ENCODE results near the gene ZBTB47.

Gene ZBTB47

DNA sequence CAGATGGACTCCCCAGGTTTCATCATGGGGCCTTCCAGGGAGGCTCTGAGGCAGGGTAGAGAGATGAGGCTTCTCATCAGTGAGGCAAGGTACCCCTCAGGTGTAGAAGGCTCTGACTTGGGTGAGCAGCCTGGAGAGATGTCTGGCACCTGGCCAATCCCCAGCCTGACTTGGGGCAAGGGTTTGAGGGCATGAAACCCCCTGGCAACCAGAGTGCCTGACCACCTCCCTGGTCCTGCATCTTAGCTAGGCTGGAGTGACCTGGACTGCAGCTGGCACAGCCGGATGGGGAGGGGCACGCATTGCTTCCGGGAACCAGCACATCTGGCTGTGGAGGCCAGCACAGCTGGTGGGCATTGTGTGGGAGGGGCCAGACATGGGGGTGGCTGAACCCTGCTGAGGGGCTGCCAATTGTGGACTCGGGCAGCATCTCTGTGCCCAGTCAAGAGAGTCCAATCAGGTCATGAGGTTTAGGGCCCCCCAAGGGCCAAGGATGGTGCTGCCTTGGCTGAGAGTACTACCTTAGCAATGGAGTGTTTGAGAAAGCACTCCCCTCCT, 1.9 kb downstream of the ZBTB47 start:
- H3K4me1 ChIP-seq, result peaks cover 78 to 92% (median 90%) of the 10 kb centered on the region in 10 experiments
- H3K4me3 ChIP-seq, result peak overlapping the region; percentile 78 to 99 (median 86)
- H3K27ac ChIP-seq, result peak overlapping the region; percentile 88 to 96 (median 94); a peak in 21 of 22 replicates
- H4K20me1 ChIP-seq, result peaks cover 0 to 42% (median 21%) of the 10 kb centered on the region in 11 experiments; a peak in 16 of 22 replicates
- H3K27me3 ChIP-seq, result no peaks in the 10 kb centered on the region
- TF ChIP-seq Cebpa-rat (IDR thresholded peaks at IDR 0.05), result no peak
- H3K9ac ChIP-seq, result peak overlapping the region; percentile 91 to 98 (median 94)
- peaks cover 0 to 21% (median 8%) of the 10 kb centered on the region in 11 experiments; a peak in 14 of 22 replicates for H3K36me3 ChIP-seq
- peak overlapping the region; percentile 89 to 100 (median 99) for H3K4me2 ChIP-seq
- H3K9me3 ChIP-seq (replicated peaks in 1 of 11), result no peaks in the 10 kb centered on the region

GRCh38 chr3:42655980-42656679, 2.6 kb downstream of the ZBTB47 start:
- Histone ChIP-seq H3K4me3 (peak overlapping the region in 6 of 10 experiments; percentile 78 to 99 (median 89); a peak in 9 of 20 replicates), H3K27me3 (no peaks in the 10 kb centered on the region), H3K9ac (peak overlapping the region in 10 of 11 experiments; percentile 91 to 98 (median 94); a peak in 12 of 22 replicates), H3K9me3 (replicated peaks in 1 of 11) (no peaks in the 10 kb centered on the region), H3K27ac (peak overlapping the region in 9 of 11 experiments; percentile 89 to 96 (median 95); a peak in 14 of 22 replicates), H4K20me1 (peaks cover 0 to 35% (median 14%) of the 10 kb centered on the region in 11 experiments; a peak in 14 of 22 replicates), H3K36me3 (peaks cover 0 to 16% (median 5%) of the 10 kb centered on the region in 11 experiments; a peak in 15 of 22 replicates), H3K4me1 (peaks cover 78 to 93% (median 91%) of the 10 kb centered on the region in 10 experiments), H3K4me2 (peak overlapping the region; percentile 89 to 100 (median 99))
- TF ChIP-seq Cebpa-rat (IDR thresholded peaks at IDR 0.05), result no peak

DNA sequence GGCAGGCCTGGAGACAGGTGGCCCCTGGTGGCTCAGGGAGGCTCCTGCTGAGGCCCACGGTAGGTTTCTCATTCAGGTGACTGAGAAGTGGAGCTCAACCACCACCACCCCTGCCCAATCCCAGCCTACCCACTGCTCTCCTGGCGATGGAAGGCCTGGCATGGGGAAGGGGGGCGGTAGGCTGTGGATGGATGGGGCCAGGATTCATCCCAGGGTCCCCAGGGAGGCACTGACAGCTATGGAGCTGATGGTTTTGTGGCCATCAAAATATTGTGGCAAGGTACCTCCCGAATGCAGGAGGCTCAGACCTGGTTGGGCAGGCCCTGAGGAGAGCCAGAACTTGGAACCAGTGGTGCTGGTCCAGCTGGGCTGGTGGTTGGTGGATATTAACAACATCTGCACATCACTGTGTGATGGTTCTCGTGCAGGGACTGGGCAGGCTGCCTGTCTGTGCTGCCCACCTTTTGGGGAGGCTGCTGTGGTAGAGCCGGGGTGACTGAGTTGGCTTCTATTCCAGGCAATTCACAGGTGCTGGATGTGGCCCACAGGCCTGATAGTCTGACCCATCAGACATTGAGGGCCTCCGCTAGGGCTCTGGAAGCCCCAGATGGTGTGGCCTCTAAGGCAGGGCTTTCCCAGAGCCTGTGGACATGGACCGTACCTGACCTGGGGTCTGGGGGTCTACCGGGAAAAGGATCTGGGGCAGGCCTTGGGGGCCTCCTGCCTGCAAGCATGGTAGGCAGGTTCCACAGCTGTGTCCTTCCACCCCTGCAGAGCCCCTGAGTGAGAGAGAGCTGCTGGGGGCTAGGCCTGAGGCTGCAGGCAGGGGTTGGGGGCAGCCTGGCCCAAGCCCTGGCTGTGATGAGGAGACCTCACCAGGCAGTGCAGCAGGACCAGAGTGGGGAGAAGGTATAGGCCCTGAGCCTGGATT, 3.4 kb downstream of the ZBTB47 start:
- Histone ChIP-seq H3K9me3 (replicated peaks in 1 of 11) (no peaks in the 10 kb centered on the region), H3K27me3 (no peaks in the 10 kb centered on the region), H3K4me1 (peaks cover 78 to 93% (median 91%) of the 10 kb centered on the region in 10 experiments), H3K4me2 (peak overlapping the region; percentile 8 to 100 (median 99); a peak in 21 of 22 replicates), H3K4me3 (no peak overlapping the region), H3K36me3 (peaks cover 0 to 21% (median 12%) of the 10 kb centered on the region in 11 experiments; a peak in 20 of 22 replicates), H3K27ac (peak overlapping the region in 8 of 11 experiments; percentile 1 to 96 (median 88); a peak in 10 of 22 replicates), H4K20me1 (peaks cover 0 to 27% (median 9%) of the 10 kb centered on the region in 11 experiments; a peak in 14 of 22 replicates), H3K9ac (peak overlapping the region in 9 of 11 experiments; percentile 4 to 82 (median 24); a peak in 7 of 22 replicates)
- TF ChIP-seq Cebpa-rat (IDR thresholded peaks at IDR 0.05), result no peak

- Histone ChIP-seq H3K27ac (peak overlapping the region in 7 of 11 experiments; percentile 1 to 95 (median 85); a peak in 10 of 22 replicates), H4K20me1 (peaks cover 0 to 21% (median 5%) of the 10 kb centered on the region in 11 experiments; a peak in 7 of 22 replicates), H3K27me3 (no peaks in the 10 kb centered on the region), H3K9me3 (replicated peaks in 1 of 11) (no peaks in the 10 kb centered on the region), H3K9ac (peak overlapping the region in 8 of 11 experiments; percentile 4 to 82 (median 23); a peak in 8 of 22 replicates), H3K4me3 (no peak overlapping the region), H3K36me3 (peaks cover 0 to 26% (median 18%) of the 10 kb centered on the region in 11 experiments; a peak in 20 of 22 replicates), H3K4me1 (peaks cover 78 to 93% (median 91%) of the 10 kb centered on the region in 10 experiments), H3K4me2 (peak overlapping the region in 10 of 11 experiments; percentile 8 to 100 (median 96); a peak in 17 of 22 replicates)
- TF ChIP-seq Cebpa-rat (IDR thresholded peaks at IDR 0.05), result no peak
Observed at GRCh38 chr3:42657675-42658074, 4.2 kb downstream of the ZBTB47 start.

GRCh38 chr3:42658091-42658770, 4.7 kb downstream of the ZBTB47 start:
- peak overlapping the region in 9 of 11 experiments; percentile 52 to 95 (median 78); a peak in 15 of 22 replicates for H3K27ac ChIP-seq
- H3K9ac ChIP-seq, result peak overlapping the region in 8 of 11 experiments; percentile 14 to 84 (median 76); a peak in 11 of 22 replicates
- no peak for TF ChIP-seq Cebpa-rat (IDR thresholded peaks at IDR 0.05)
- H3K36me3 ChIP-seq, result peaks cover 0 to 31% (median 23%) of the 10 kb centered on the region in 11 experiments; a peak in 20 of 22 replicates
- H3K4me2 ChIP-seq, result peak overlapping the region; percentile 89 to 100 (median 98); a peak in 21 of 22 replicates
- peak overlapping the region in 4 of 10 experiments; percentile 64 to 73 (median 70); a peak in 4 of 20 replicates for H3K4me3 ChIP-seq
- peaks cover 0 to 21% (median 5%) of the 10 kb centered on the region in 11 experiments; a peak in 6 of 22 replicates for H4K20me1 ChIP-seq
- H3K9me3 ChIP-seq (replicated peaks in 1 of 11), result no peaks in the 10 kb centered on the region
- H3K27me3 ChIP-seq, result no peaks in the 10 kb centered on the region
- H3K4me1 ChIP-seq, result peaks cover 80 to 93% (median 91%) of the 10 kb centered on the region in 10 experiments

GRCh38 chr3:42658771-42659390, 5.4 kb downstream of the ZBTB47 start:
- Histone ChIP-seq H3K4me3 (peak overlapping the region in 9 of 10 experiments; percentile 46 to 74 (median 66); a peak in 17 of 20 replicates), H3K27ac (peak overlapping the region in 9 of 11 experiments; percentile 52 to 95 (median 78); a peak in 19 of 22 replicates), H3K4me2 (peak overlapping the region; percentile 89 to 100 (median 96)), H3K4me1 (peaks cover 84 to 93% (median 92%) of the 10 kb centered on the region in 10 experiments), H4K20me1 (peaks cover 0 to 21% (median 5%) of the 10 kb centered on the region in 11 experiments; a peak in 6 of 22 replicates), H3K36me3 (peaks cover 0 to 33% (median 23%) of the 10 kb centered on the region in 11 experiments; a peak in 20 of 22 replicates), H3K27me3 (no peaks in the 10 kb centered on the region), H3K9ac (peak overlapping the region in 9 of 11 experiments; percentile 66 to 84 (median 78); a peak in 16 of 22 replicates), H3K9me3 (replicated peaks in 1 of 11) (no peaks in the 10 kb centered on the region)
- TF ChIP-seq Cebpa-rat (IDR thresholded peaks at IDR 0.05), result no peak
